Endodermal cell (in vitro differentiated cells): ENCODE results near the gene ZACN. TPM values are rescaled to one million over a fixed set of nuclear protein-coding genes. Genes with fewer than 3 reads are reported as not detected.

Experiments
- DNase-seq: peaks from one replicate; pipeline ENCODE4 v3.0.0-alpha.2; 2017
- H3K27ac ChIP-seq: 2 replicates; pipeline ENCODE4 v1.5.1; 2013; ENCODE audit warnings: mild to moderate bottlenecking, low read depth, low read length, moderate library complexity
- H3K27me3 ChIP-seq: 2 replicates; pipeline ENCODE4 v1.6.1; 2013; ENCODE audit warnings: mild to moderate bottlenecking, low read length, moderate library complexity; ENCODE audit not compliant: insufficient read depth, control insufficient read depth, poor library complexity, severe bottlenecking
- H3K36me3 ChIP-seq: 2 replicates; pipeline ENCODE4 v1.7.0; 2013; ENCODE audit warnings: mild to moderate bottlenecking, low read length, moderate library complexity; ENCODE audit not compliant: control insufficient read depth, insufficient read depth
- H3K4me1 ChIP-seq: one replicate; pipeline ENCODE4 v1.7.0; 2013; ENCODE audit warnings: low read length; ENCODE audit not compliant: control insufficient read depth, insufficient read depth
- H3K4me3 ChIP-seq: 2 replicates; pipeline ENCODE4 v1.5.1; 2013; ENCODE audit warnings: mild to moderate bottlenecking, low read length, moderate library complexity
- H3K9ac ChIP-seq: 2 replicates; pipeline ENCODE4 v1.6.1; 2013; ENCODE audit warnings: mild to moderate bottlenecking, low read length, moderate library complexity; ENCODE audit not compliant: poor library complexity, severe bottlenecking; ENCODE audit errors: extremely low read depth
- H3K9me3 ChIP-seq: 2 replicates; pipeline ENCODE4 v1.6.1; 2013; ENCODE audit warnings: mild to moderate bottlenecking, low read length, moderate library complexity; ENCODE audit not compliant: control insufficient read depth
- H3K27ac Mint-ChIP-seq: 2 replicates; pipeline ENCODE4 v1.8.0; 2020; ENCODE audit warnings: mixed read lengths
- H3K27me3 Mint-ChIP-seq: 2 replicates; pipeline ENCODE4 v1.8.0; 2021; ENCODE audit warnings: mild to moderate bottlenecking, mixed read lengths; ENCODE audit not compliant: insufficient read depth
- H3K36me3 Mint-ChIP-seq: 2 replicates; pipeline ENCODE4 v1.8.0; 2020; ENCODE audit warnings: low read depth, mixed read lengths
- H3K4me1 Mint-ChIP-seq: 2 replicates; pipeline ENCODE4 v1.8.0; 2020; ENCODE audit warnings: mixed read lengths
- H3K4me3 Mint-ChIP-seq: 2 replicates; pipeline ENCODE4 v1.8.0; 2020; ENCODE audit warnings: mild to moderate bottlenecking, moderate library complexity, mixed read lengths
- H3K9me3 Mint-ChIP-seq: 2 replicates; pipeline ENCODE4 v1.8.0; 2020; ENCODE audit warnings: mild to moderate bottlenecking, mixed read lengths
- CTCF ChIP-seq: fragments of 200-600 bp; sonication (generic); conservative IDR thresholded peaks from 2 replicates; pipeline ENCODE4 v1.5.0; 2021; ENCODE audit warnings: antibody characterized with exemption, mild to moderate bottlenecking
- WGBS, 2 experiments: methylation state at CpG; one replicate each; pipeline versions ENCODE4 v1.1.5 to v1.1.7; 2013; ENCODE audit warnings: missing lambda C conversion rate in 2 of 2, mixed read lengths in 1 of 2; ENCODE audit not compliant: insufficient coverage in 1 of 2, insufficient read length in 1 of 2; 5-methylcytosine and 5-hydroxymethylcytosine counted together
- total RNA-seq, 2 donors: library from RNA; stranded (reverse); fragmentation: NEBNext Ultra II Directional in 1 of 2; extraction: Animal tissue kit (Norgen Biotek cat#: 25700) in 1 of 2; gene quantifications; 2 replicates in 1 of 2; 3 replicates in 1 of 2; pipeline ENCODE4 v1.2.1, GENCODE V29; 2021

Gene ZACN
- total RNA-seq, 2 donors from 2014 or later = 0.09 TPM; not detected in 1

- Mint-ChIP-seq H3K9me3 (no peaks in the 10 kb centered on the region), H3K4me3 (peak overlapping the region; percentile 15), H3K27ac (no peak overlapping the region), H3K27me3 (peaks cover 19% of the 10 kb centered on the region), H3K36me3 (no peaks in the 10 kb centered on the region), H3K4me1 (peaks cover 14% of the 10 kb centered on the region)
- H3K4me1 ChIP-seq = no peaks in the 10 kb centered on the region
- WGBS, 2 experiments = 87 to 88% methylated on average over 14 to 24 of the region's 24 CpGs
- peak; percentile 80 for DNase-seq
- H3K4me3 ChIP-seq = no peak overlapping the region
- peak overlapping the region; percentile 17 for H3K27ac ChIP-seq
- no peak overlapping the region for H3K9ac ChIP-seq
- no peaks in the 10 kb centered on the region for H3K27me3 ChIP-seq
- H3K36me3 ChIP-seq = no peaks in the 10 kb centered on the region
- no peak for TF ChIP-seq CTCF
- no peaks in the 10 kb centered on the region for H3K9me3 ChIP-seq
These were observed 43.6 kb downstream of the ZACN start for GRCh38 chr17:76122431-76123190.

GRCh38 chr17:76123191-76123499 lies 44.2 kb downstream of the ZACN start:
- H3K4me1 Mint-ChIP-seq = peaks cover 14% of the 10 kb centered on the region
- H3K9me3 ChIP-seq = no peaks in the 10 kb centered on the region
- WGBS, 2 experiments = 72 to 100% methylated on average over 4 to 5 of the region's 5 CpGs
- H3K36me3 Mint-ChIP-seq = no peaks in the 10 kb centered on the region
- no peaks in the 10 kb centered on the region for H3K27me3 ChIP-seq
- H3K4me1 ChIP-seq = no peaks in the 10 kb centered on the region
- no peak overlapping the region for H3K4me3 Mint-ChIP-seq
- H3K27ac ChIP-seq = no peak overlapping the region
- H3K36me3 ChIP-seq = no peaks in the 10 kb centered on the region
- TF ChIP-seq CTCF = no peak
- no peaks in the 10 kb centered on the region for H3K9me3 Mint-ChIP-seq
- no peak for DNase-seq
- peaks cover 19% of the 10 kb centered on the region for H3K27me3 Mint-ChIP-seq
- H3K9ac ChIP-seq = no peak overlapping the region
- no peak overlapping the region for H3K4me3 ChIP-seq
- no peak overlapping the region for H3K27ac Mint-ChIP-seq

- Mint-ChIP-seq H3K4me3 (no peak overlapping the region), H3K9me3 (no peaks in the 10 kb centered on the region)
These were observed 45.0 kb downstream of the ZACN start for GRCh38 chr17:76123749-76124581.

More at GRCh38 chr17:76123749-76124581, 45.0 kb downstream of the ZACN start:
- H3K4me3 ChIP-seq = no peak overlapping the region
- DNase-seq = peak; percentile 53
- H3K36me3 ChIP-seq = no peaks in the 10 kb centered on the region
- 70 to 98% methylated on average over 4 to 9 of the region's 9 CpGs for WGBS, 2 experiments
- H3K4me1 Mint-ChIP-seq = peaks cover 14% of the 10 kb centered on the region
- no peaks in the 10 kb centered on the region for H3K36me3 Mint-ChIP-seq
- H3K27me3 Mint-ChIP-seq = peaks cover 21% of the 10 kb centered on the region
- no peak overlapping the region for H3K27ac Mint-ChIP-seq
- H3K9me3 ChIP-seq = no peaks in the 10 kb centered on the region
- H3K4me1 ChIP-seq = no peaks in the 10 kb centered on the region
- no peak for TF ChIP-seq CTCF
- no peak overlapping the region for H3K27ac ChIP-seq
- no peaks in the 10 kb centered on the region for H3K27me3 ChIP-seq
- H3K9ac ChIP-seq = no peak overlapping the region
